HCT116 (cell line): ENCODE measurements around the gene ANKRD44. TPM values are rescaled to one million over a fixed set of nuclear protein-coding genes. Genes with fewer than 3 reads are reported as not detected.

Experiments
- ATAC-seq: fragments of 200-7000 bp; cut with Tn5 transposase; 2 replicates; pipeline ENCODE4 v1.9.1; 2020; ENCODE audit warnings: mild to moderate bottlenecking, moderate library complexity
- BruUV-seq: library from RNA; stranded (reverse); fragments of 400-500 nt; replicated peaks from 2 replicates; lab custom pipeline; 2021; lab: Mats Ljungman, UMichigan
- CTCF ChIA-PET: fragments of 300-600 bp; sonication (Branson Sonifier 250); formaldehyde crosslinking; loops from one replicate; lab custom pipeline; 2021; ENCODE audit warnings: antibody characterized with exemption; lab: Charles Lee
- POLR2A ChIA-PET: fragments of 300-600, 350-600 bp; sonication (Branson Sonifier 250); formaldehyde crosslinking; loops from one replicate; lab custom pipeline; 2021; ENCODE audit warnings: antibody characterized with exemption; lab: Charles Lee
- RAD21 ChIA-PET, 2 experiments: fragments of 300-600 bp; sonication (Branson Sonifier 250); formaldehyde crosslinking; loops; one replicate each; lab custom pipeline; 2023; ENCODE audit warnings: low total read pairs in 2 of 2; ENCODE audit not compliant: uncharacterized antibody in 2 of 2, unreplicated experiment in 2 of 2, low non-redundant PET in 1 of 2; lab: Charles Lee
- DNase-seq: peaks from one replicate; pipeline ENCODE4 v3.0.0-alpha.2; 2010; ENCODE audit warnings: low read depth, low spot score
- H2AFZ ChIP-seq: fragments of 200-600 bp; shearing (Covaris generic), sonication (generic); 2 replicates; pipeline ENCODE4 v1.6.1; 2017; ENCODE audit warnings: low read depth, mixed run types, mixed read lengths, antibody characterized with exemption, low read length; ENCODE audit not compliant: poor library complexity, severe bottlenecking
- H3K27ac ChIP-seq: 2 replicates; pipeline ENCODE4 v1.5.1; 2012; ENCODE audit warnings: low read depth, low read length
- H3K27me3 ChIP-seq: fragments of 200-600 bp; sonication (generic); 2 replicates; pipeline ENCODE4 v1.6.1; 2016; ENCODE audit warnings: mixed run types, low read length, mixed read lengths; ENCODE audit not compliant: insufficient read depth
- H3K36me3 ChIP-seq, 2 experiments: fragments of 200-500 bp in 1 of 2; fragments of 200-600 bp in 1 of 2; sonication (Bioruptor generic) in 1 of 2; sonication (generic) in 1 of 2; 2 replicates each; pipeline versions ENCODE4 v1.5.1 to v1.6.1; 2014 to 2016; ENCODE audit warnings: low read length in 2 of 2, inconsistent platforms in 1 of 2, mixed read lengths in 1 of 2, mixed run types in 1 of 2; ENCODE audit not compliant: insufficient read depth in 2 of 2, control insufficient read depth in 1 of 2
- H3K4me1 ChIP-seq, 2 experiments: fragments of 200-600 bp in 1 of 2; sonication (generic) in 1 of 2; 2 replicates each; pipeline versions ENCODE4 v1.5.1 to v1.6.1; 2012 to 2017; ENCODE audit warnings: low read length in 2 of 2, inconsistent platforms in 1 of 2, mild to moderate bottlenecking in 1 of 2, mixed read lengths in 1 of 2, mixed run types in 1 of 2, moderate library complexity in 1 of 2; ENCODE audit not compliant: insufficient read depth in 2 of 2, control insufficient read depth in 1 of 2
- H3K4me2 ChIP-seq: fragments of 200-600 bp; sonication (generic); 2 replicates; pipeline ENCODE4 v1.6.1; 2017; ENCODE audit warnings: mixed run types, low read length, mixed read lengths
- H3K4me3 ChIP-seq, 2 experiments: fragments of 200-600 bp in 1 of 2; sonication (generic) in 1 of 2; replicated peaks in 1 of 2; 2 replicates each; pipeline ENCODE4 v1.5.1; 2011 to 2016; ENCODE audit warnings: low read length in 2 of 2, control low read depth in 1 of 2, low read depth in 1 of 2, mild to moderate bottlenecking in 1 of 2, mixed read lengths in 1 of 2, mixed run types in 1 of 2
- H3K79me2 ChIP-seq: fragments of 200-600 bp; sonication (generic); 2 replicates; pipeline ENCODE4 v1.6.1; 2017; ENCODE audit warnings: mild to moderate bottlenecking, mixed run types, low read length, moderate library complexity, mixed read lengths; ENCODE audit not compliant: insufficient read depth
- H3K9ac ChIP-seq: fragments of 200-600 bp; sonication (generic); 2 replicates; pipeline ENCODE4 v1.6.1; 2016; ENCODE audit warnings: low read length, mixed read lengths
- H3K9me2 ChIP-seq: fragments of 200-600 bp; sonication (generic), shearing (Covaris generic); 2 replicates; pipeline ENCODE4 v1.6.1; 2017; ENCODE audit warnings: mixed run types, mild to moderate bottlenecking, moderate library complexity; ENCODE audit not compliant: insufficient read depth
- H3K9me3 ChIP-seq, 2 experiments: fragments of 200-500 bp in 1 of 2; fragments of 200-600 bp in 1 of 2; sonication (Bioruptor generic) in 1 of 2; sonication (generic) in 1 of 2; 2 replicates each; pipeline ENCODE4 v1.6.1; 2014 to 2017; ENCODE audit warnings: low read length in 2 of 2, mixed read lengths in 2 of 2, inconsistent platforms in 1 of 2, low read depth in 1 of 2, mild to moderate bottlenecking in 1 of 2, mixed run types in 1 of 2, moderate library complexity in 1 of 2; ENCODE audit not compliant: control insufficient read depth in 1 of 2, insufficient read depth in 1 of 2
- H4K20me1 ChIP-seq: fragments of 200-600 bp; sonication (generic), shearing (Covaris generic); 2 replicates; pipeline ENCODE4 v1.6.1; 2017; ENCODE audit warnings: mixed run types, mild to moderate bottlenecking, moderate library complexity; ENCODE audit not compliant: insufficient read depth
- ATF3 ChIP-seq: IDR thresholded peaks from 2 replicates; pipeline ENCODE4 v1.6.1; 2012
- CBX3 ChIP-seq: IDR thresholded peaks from 2 replicates; pipeline ENCODE4 v1.6.1; 2012; ENCODE audit warnings: low read depth
- ELF1 ChIP-seq: IDR thresholded peaks from 2 replicates; pipeline ENCODE4 v1.6.1; 2012; ENCODE audit warnings: low read depth, borderline replicate concordance
- EZH2 ChIP-seq: fragments of 200-600 bp; sonication (generic); IDR thresholded peaks from 2 replicates; pipeline ENCODE4 v1.6.1; 2017; ENCODE audit warnings: antibody characterized with exemption, mixed run types
- EZH2phosphoT487 ChIP-seq: fragments of 200-600 bp; IDR thresholded peaks from 2 replicates; pipeline ENCODE4 v1.6.1; 2018; ENCODE audit warnings: antibody characterized with exemption, borderline replicate concordance
- FOSL1 ChIP-seq: IDR thresholded peaks from 2 replicates; pipeline ENCODE4 v1.6.1; 2012; ENCODE audit warnings: low read depth
- MAX ChIP-seq: IDR thresholded peaks from 2 replicates; pipeline ENCODE4 v1.6.1; 2012
- POLR2A ChIP-seq: IDR thresholded peaks from 2 replicates; pipeline ENCODE4 v1.7.0; 2011; ENCODE audit warnings: borderline replicate concordance; ENCODE audit not compliant: insufficient read depth, insufficient read length; ENCODE audit errors: extremely low read depth
- POLR2AphosphoS5 ChIP-seq: IDR thresholded peaks from 2 replicates; pipeline ENCODE4 v1.6.1; 2011; ENCODE audit warnings: mild to moderate bottlenecking, low read depth, low read length, moderate library complexity
- RAD21 ChIP-seq: IDR thresholded peaks from 2 replicates; pipeline ENCODE4 v1.6.1; 2012; ENCODE audit warnings: low read depth, mild to moderate bottlenecking
- SIN3A ChIP-seq: IDR thresholded peaks from 2 replicates; pipeline ENCODE4 v1.6.1; 2012; ENCODE audit warnings: low read depth
- TCF7L2 ChIP-seq: IDR thresholded peaks from 2 replicates; pipeline ENCODE4 v1.7.0; 2011; ENCODE audit warnings: borderline replicate concordance, inconsistent platforms; ENCODE audit not compliant: insufficient read depth, insufficient read length; ENCODE audit errors: extremely low read depth
- ZFX ChIP-seq: fragments of 450-650 bp; IDR thresholded peaks from 2 replicates; pipeline ENCODE4 v1.6.1; 2017
- ZNF274 ChIP-seq: fragments of 200-500 bp; sonication (Bioruptor generic); IDR thresholded peaks from 2 replicates; pipeline ENCODE4 v1.6.1; 2014; ENCODE audit warnings: mild to moderate bottlenecking, low read depth, low read length, inconsistent platforms
- intact Hi-C: fragments of 100-400 bp; cut with micrococcal nuclease; formaldehyde crosslinking; loops from 2 replicates; pipeline ENCODE4 v1.10.0; 2022
- total RNA-seq: library from RNA; stranded (reverse); gene quantifications from one replicate; pipeline ENCODE4 v1.2.1, GENCODE V29; 2021; ENCODE audit not compliant: unreplicated experiment
- TF ChIP-seq, protein P1 (sequence below): IDR thresholded peaks from 2 replicates; pipeline ENCODE4 v1.6.1; 2011; ENCODE audit warnings: mild to moderate bottlenecking, low read length, moderate library complexity; ENCODE audit not compliant: insufficient replicate concordance; ENCODE audit errors: extremely low read depth
- TF ChIP-seq, protein P2 (sequence below): IDR thresholded peaks from 2 replicates; pipeline ENCODE4 v1.6.1; 2012; ENCODE audit warnings: low read depth
- TF ChIP-seq, protein P3 (sequence below), 3 experiments: fragments of 200-600 bp in 1 of 3; sonication (generic) in 1 of 3; IDR thresholded peaks in 2 of 3; conservative IDR thresholded peaks in 1 of 3; 2 replicates each; pipeline ENCODE4 v1.5.1; 2012 to 2017; ENCODE audit warnings: low read depth in 2 of 3, low read length in 2 of 3, antibody characterized with exemption in 1 of 3, borderline replicate concordance in 1 of 3, control low read depth in 1 of 3, mild to moderate bottlenecking in 1 of 3, mixed read lengths in 1 of 3, mixed run types in 1 of 3, moderate library complexity in 1 of 3; ENCODE audit not compliant: insufficient read depth in 1 of 3

The ANKRD44 gene
- total RNA-seq, 1 experiment from 2014 or later, result 2.7 TPM

- Histone ChIP-seq H3K9me3 (no peaks in the 10 kb centered on the region), H3K4me3 (no peak overlapping the region), H3K27ac (no peak overlapping the region), H3K36me3 (no peaks in the 10 kb centered on the region), H3K27me3 (no peaks in the 10 kb centered on the region), H3K4me2 (no peak overlapping the region), H3K9ac (no peak overlapping the region), H3K4me1 (peaks cover 0 to 5% of the 10 kb centered on the region in 2 experiments; a peak in 1 of 4 replicates), H3K79me2 (no peaks in the 10 kb centered on the region), H4K20me1 (no peaks in the 10 kb centered on the region), H2AFZ (no peak overlapping the region), H3K9me2 (no peaks in the 10 kb centered on the region)
- DNase-seq, result no peak
- intact Hi-C loops, result no loop called here
- ChIA-PET POLR2A (no interaction called here), CTCF (no interaction called here), RAD21 (no interaction called here)
- TF ChIP-seq, protein P1, sequence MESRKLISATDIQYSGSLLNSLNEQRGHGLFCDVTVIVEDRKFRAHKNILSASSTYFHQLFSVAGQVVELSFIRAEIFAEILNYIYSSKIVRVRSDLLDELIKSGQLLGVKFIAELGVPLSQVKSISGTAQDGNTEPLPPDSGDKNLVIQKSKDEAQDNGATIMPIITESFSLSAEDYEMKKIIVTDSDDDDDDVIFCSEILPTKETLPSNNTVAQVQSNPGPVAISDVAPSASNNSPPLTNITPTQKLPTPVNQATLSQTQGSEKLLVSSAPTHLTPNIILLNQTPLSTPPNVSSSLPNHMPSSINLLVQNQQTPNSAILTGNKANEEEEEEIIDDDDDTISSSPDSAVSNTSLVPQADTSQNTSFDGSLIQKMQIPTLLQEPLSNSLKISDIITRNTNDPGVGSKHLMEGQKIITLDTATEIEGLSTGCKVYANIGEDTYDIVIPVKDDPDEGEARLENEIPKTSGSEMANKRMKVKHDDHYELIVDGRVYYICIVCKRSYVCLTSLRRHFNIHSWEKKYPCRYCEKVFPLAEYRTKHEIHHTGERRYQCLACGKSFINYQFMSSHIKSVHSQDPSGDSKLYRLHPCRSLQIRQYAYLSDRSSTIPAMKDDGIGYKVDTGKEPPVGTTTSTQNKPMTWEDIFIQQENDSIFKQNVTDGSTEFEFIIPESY, result no peak
- no peak for TF ChIP-seq EZH2
- TF ChIP-seq, protein P2, sequence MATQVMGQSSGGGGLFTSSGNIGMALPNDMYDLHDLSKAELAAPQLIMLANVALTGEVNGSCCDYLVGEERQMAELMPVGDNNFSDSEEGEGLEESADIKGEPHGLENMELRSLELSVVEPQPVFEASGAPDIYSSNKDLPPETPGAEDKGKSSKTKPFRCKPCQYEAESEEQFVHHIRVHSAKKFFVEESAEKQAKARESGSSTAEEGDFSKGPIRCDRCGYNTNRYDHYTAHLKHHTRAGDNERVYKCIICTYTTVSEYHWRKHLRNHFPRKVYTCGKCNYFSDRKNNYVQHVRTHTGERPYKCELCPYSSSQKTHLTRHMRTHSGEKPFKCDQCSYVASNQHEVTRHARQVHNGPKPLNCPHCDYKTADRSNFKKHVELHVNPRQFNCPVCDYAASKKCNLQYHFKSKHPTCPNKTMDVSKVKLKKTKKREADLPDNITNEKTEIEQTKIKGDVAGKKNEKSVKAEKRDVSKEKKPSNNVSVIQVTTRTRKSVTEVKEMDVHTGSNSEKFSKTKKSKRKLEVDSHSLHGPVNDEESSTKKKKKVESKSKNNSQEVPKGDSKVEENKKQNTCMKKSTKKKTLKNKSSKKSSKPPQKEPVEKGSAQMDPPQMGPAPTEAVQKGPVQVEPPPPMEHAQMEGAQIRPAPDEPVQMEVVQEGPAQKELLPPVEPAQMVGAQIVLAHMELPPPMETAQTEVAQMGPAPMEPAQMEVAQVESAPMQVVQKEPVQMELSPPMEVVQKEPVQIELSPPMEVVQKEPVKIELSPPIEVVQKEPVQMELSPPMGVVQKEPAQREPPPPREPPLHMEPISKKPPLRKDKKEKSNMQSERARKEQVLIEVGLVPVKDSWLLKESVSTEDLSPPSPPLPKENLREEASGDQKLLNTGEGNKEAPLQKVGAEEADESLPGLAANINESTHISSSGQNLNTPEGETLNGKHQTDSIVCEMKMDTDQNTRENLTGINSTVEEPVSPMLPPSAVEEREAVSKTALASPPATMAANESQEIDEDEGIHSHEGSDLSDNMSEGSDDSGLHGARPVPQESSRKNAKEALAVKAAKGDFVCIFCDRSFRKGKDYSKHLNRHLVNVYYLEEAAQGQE, result no peak
- no peak for TF ChIP-seq CBX3
- no peak for TF ChIP-seq ATF3
- TF ChIP-seq ZFX, result no peak
- TF ChIP-seq POLR2AphosphoS5, result no peak
- TF ChIP-seq MAX, result no peak
- TF ChIP-seq POLR2A, result no peak
- no peak for TF ChIP-seq TCF7L2
- TF ChIP-seq, protein P3, sequence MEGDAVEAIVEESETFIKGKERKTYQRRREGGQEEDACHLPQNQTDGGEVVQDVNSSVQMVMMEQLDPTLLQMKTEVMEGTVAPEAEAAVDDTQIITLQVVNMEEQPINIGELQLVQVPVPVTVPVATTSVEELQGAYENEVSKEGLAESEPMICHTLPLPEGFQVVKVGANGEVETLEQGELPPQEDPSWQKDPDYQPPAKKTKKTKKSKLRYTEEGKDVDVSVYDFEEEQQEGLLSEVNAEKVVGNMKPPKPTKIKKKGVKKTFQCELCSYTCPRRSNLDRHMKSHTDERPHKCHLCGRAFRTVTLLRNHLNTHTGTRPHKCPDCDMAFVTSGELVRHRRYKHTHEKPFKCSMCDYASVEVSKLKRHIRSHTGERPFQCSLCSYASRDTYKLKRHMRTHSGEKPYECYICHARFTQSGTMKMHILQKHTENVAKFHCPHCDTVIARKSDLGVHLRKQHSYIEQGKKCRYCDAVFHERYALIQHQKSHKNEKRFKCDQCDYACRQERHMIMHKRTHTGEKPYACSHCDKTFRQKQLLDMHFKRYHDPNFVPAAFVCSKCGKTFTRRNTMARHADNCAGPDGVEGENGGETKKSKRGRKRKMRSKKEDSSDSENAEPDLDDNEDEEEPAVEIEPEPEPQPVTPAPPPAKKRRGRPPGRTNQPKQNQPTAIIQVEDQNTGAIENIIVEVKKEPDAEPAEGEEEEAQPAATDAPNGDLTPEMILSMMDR (IDR thresholded peaks at IDR 0.05 in 2 of 3, conservative IDR thresholded peaks at IDR 0.05 in 1 of 3; ENCODE audit: borderline replicate concordance in 1 of 3, insufficient read depth in 1 of 3, low read depth in 2 of 3, low read length in 2 of 3), result no peak
- no peak for TF ChIP-seq RAD21
- no peak for TF ChIP-seq ZNF274
- TF ChIP-seq SIN3A, result no peak
- TF ChIP-seq ELF1, result no peak
- no peak for TF ChIP-seq FOSL1
- TF ChIP-seq EZH2phosphoT487, result no peak
- ATAC-seq, result no peak
- BruUV-seq, result no TSS peak
Measured at GRCh38 chr2:197200762-197201058, 109.9 kb downstream of the ANKRD44 start.
